A549 (cell line): ENCODE data around the gene TTPAL. TPM values are rescaled to one million over a fixed set of nuclear protein-coding genes. Genes with fewer than 3 reads are reported as not detected.
A peak's percentile ranks its signal among the peaks of the same experiment; 100 is the strongest.

Source experiments
- ATAC-seq, 2 experiments: fragments of 200-7000 bp in 1 of 2; fragments of >200 bp in 1 of 2; cut with Nextera tagmentation in 1 of 2; cut with Tn5 transposase in 1 of 2; 3 replicates each; pipeline versions ENCODE4 v1.8.0 to v1.9.1; 2018 to 2020; ENCODE audit warnings: mild to moderate bottlenecking in 1 of 2, moderate library complexity in 1 of 2
- CTCF ChIA-PET: fragments of 300-600 bp; sonication (Branson Sonifier 250); formaldehyde crosslinking; extraction: SDS; loops from one replicate; lab custom pipeline; 2021; ENCODE audit warnings: antibody characterized with exemption, inconsistent platforms; lab: Yijun Ruan, JAX
- POLR2A ChIA-PET: fragments of 350-600 bp; formaldehyde crosslinking; extraction: SDS; loops from one replicate; lab custom pipeline; 2021; ENCODE audit warnings: antibody characterized with exemption, inconsistent platforms; lab: Yijun Ruan, JAX
- DNase-seq, 2 experiments: peaks; one replicate each; pipeline versions ENCODE4 v3.0.0 to v3.0.0-alpha.2; 2011 to 2016; ENCODE audit warnings: low read depth in 1 of 2, low spot score in 1 of 2
- FAIRE-seq: peaks from 2 replicates; lab custom pipeline; 2011; peaks lifted over from hg19 to GRCh38; lab: Jason Lieb, UNC
- H3K27ac ChIP-seq, 2 experiments: fragments of >200 bp; sonication (Bioruptor Twin); formaldehyde crosslinking; 3 replicates each; pipeline ENCODE4 v1.5.1; 2016 to 2017
- H3K4me1 ChIP-seq: fragments of >200 bp; sonication (Bioruptor Twin); formaldehyde crosslinking; 3 replicates; pipeline ENCODE4 v1.6.1; 2016
- H3K4me2 ChIP-seq: fragments of >200 bp; sonication (Bioruptor Twin); formaldehyde crosslinking; 3 replicates; pipeline ENCODE4 v1.6.1; 2016
- H3K4me3 ChIP-seq: fragments of >200 bp; sonication (Bioruptor Twin); formaldehyde crosslinking; 3 replicates; pipeline ENCODE4 v1.5.1; 2016
- H3K9me3 ChIP-seq: fragments of >200 bp; sonication (Bioruptor Twin); formaldehyde crosslinking; 3 replicates; pipeline ENCODE4 v1.6.1; 2016
- BHLHE40 ChIP-seq: IDR thresholded peaks from 2 replicates; pipeline ENCODE4 v1.6.1; 2012; ENCODE audit warnings: low read depth, low read length, inconsistent platforms
- CBX2 ChIP-seq: fragments of 200-600 bp; sonication (generic); IDR thresholded peaks from 2 replicates; pipeline ENCODE4 v1.6.1; 2016; ENCODE audit warnings: low read depth, mild to moderate bottlenecking, borderline replicate concordance
- CHD4 ChIP-seq: fragments of 200-600 bp; sonication (generic); IDR thresholded peaks from 2 replicates; pipeline ENCODE4 v1.6.1; 2016; ENCODE audit warnings: antibody characterized with exemption, mild to moderate bottlenecking, borderline replicate concordance
- CTCF ChIP-seq: fragments of >200 bp; sonication (Bioruptor Twin); formaldehyde crosslinking; IDR thresholded peaks from 3 replicates; pipeline ENCODE4 v1.5.1; 2016
- ELK1 ChIP-seq: fragments of 150-350 bp; IDR thresholded peaks from 2 replicates; pipeline ENCODE4 v1.6.1; 2014; ENCODE audit warnings: low read depth, mild to moderate bottlenecking, low read length
- EP300 ChIP-seq, 2 experiments: fragments of >200 bp; sonication (Bioruptor Twin); formaldehyde crosslinking; IDR thresholded peaks; 2 replicates in 1 of 2; 3 replicates in 1 of 2; pipeline ENCODE4 v1.6.1; 2016 to 2017
- FOXS1 ChIP-seq: fragments of 250-450 bp; sonication (Bioruptor Pico); IDR thresholded peaks from 2 replicates; pipeline ENCODE4 v1.5.0; 2020; ENCODE audit warnings: mild to moderate bottlenecking, moderate library complexity
- HMGXB4 ChIP-seq: fragments of 250-450 bp; sonication (Bioruptor Pico); IDR thresholded peaks from 2 replicates; pipeline ENCODE4 v1.5.0; 2021; ENCODE audit warnings: mild to moderate bottlenecking, moderate library complexity, borderline replicate concordance
- HOXB5 ChIP-seq: fragments of 250-450 bp; sonication (Bioruptor Pico); IDR thresholded peaks from 2 replicates; pipeline ENCODE4 v1.5.0; 2020; ENCODE audit warnings: mild to moderate bottlenecking, moderate library complexity
- KDM1A ChIP-seq: fragments of 200-600 bp; sonication (generic); IDR thresholded peaks from 2 replicates; pipeline ENCODE4 v1.6.1; 2016; ENCODE audit warnings: low read depth, mild to moderate bottlenecking
- MAFK ChIP-seq: fragments of 450-650 bp; IDR thresholded peaks from 2 replicates; pipeline ENCODE4 v1.6.1; 2014; ENCODE audit not compliant: partially characterized antibody
- MAZ ChIP-seq: fragments of 150-350 bp; IDR thresholded peaks from 2 replicates; pipeline ENCODE4 v1.6.1; 2014; ENCODE audit warnings: antibody characterized with exemption, low read depth, low read length, borderline replicate concordance
- NPAS2 ChIP-seq: fragments of 250-450 bp; sonication (Bioruptor Pico); IDR thresholded peaks from 2 replicates; pipeline ENCODE4 v1.8.0; 2022; ENCODE audit warnings: mild to moderate bottlenecking, moderate library complexity, borderline replicate concordance
- PBX3 ChIP-seq: IDR thresholded peaks from 2 replicates; pipeline ENCODE4 v1.6.1; 2012
- POLR2AphosphoS2 ChIP-seq: conservative IDR thresholded peaks from 2 replicates; pipeline ENCODE4 v1.6.1; 2012; ENCODE audit warnings: low read length, improper control_type of control experiment, inconsistent platforms
- RAD21 ChIP-seq, 2 experiments: fragments of >200 bp in 1 of 2; sonication (Bioruptor Twin) in 1 of 2; formaldehyde crosslinking in 1 of 2; IDR thresholded peaks in 1 of 2; conservative IDR thresholded peaks in 1 of 2; 2 replicates in 1 of 2; 3 replicates in 1 of 2; pipeline ENCODE4 v1.6.1; 2012 to 2018; ENCODE audit warnings: inconsistent platforms in 1 of 2
- RARB ChIP-seq: fragments of 250-450 bp; sonication (Bioruptor Pico); IDR thresholded peaks from 2 replicates; pipeline ENCODE4 v1.8.0; 2021; ENCODE audit warnings: mild to moderate bottlenecking, moderate library complexity
- REST ChIP-seq: fragments of 200-600 bp; sonication (generic); IDR thresholded peaks from 2 replicates; pipeline ENCODE4 v1.6.1; 2016; ENCODE audit warnings: antibody characterized with exemption, mild to moderate bottlenecking, moderate library complexity
- TP53 ChIP-seq: fragments of 250-450 bp; sonication (Bioruptor Pico); IDR thresholded peaks from 2 replicates; pipeline ENCODE4 v1.5.0; 2021; ENCODE audit warnings: mild to moderate bottlenecking, moderate library complexity
- USF2 ChIP-seq: fragments of 450-650 bp; IDR thresholded peaks from 2 replicates; pipeline ENCODE4 v1.6.1; 2014; ENCODE audit warnings: antibody characterized with exemption
- ZC3H11A ChIP-seq: fragments of 450-650 bp; IDR thresholded peaks from 2 replicates; pipeline ENCODE4 v1.6.1; 2014; ENCODE audit warnings: antibody characterized with exemption, mild to moderate bottlenecking
- ZFP36 ChIP-seq: fragments of 450-650 bp; IDR thresholded peaks from 2 replicates; pipeline ENCODE4 v1.6.1; 2014; ENCODE audit warnings: borderline replicate concordance; ENCODE audit not compliant: partially characterized antibody
- WGBS: methylation state at CpG from one replicate; pipeline ENCODE4 v1.1.6; 2017; ENCODE audit errors: missing lambda C conversion rate; 5-methylcytosine and 5-hydroxymethylcytosine counted together
- polyA plus RNA-seq, 4 experiments: library from polyadenylated mRNA; depleted of rRNA in 3 of 4; stranded (reverse); fragments of >200 nt; fragmentation: RNase III in 1 of 4; extraction: RNeasy Plus Mini Kit Qiagen cat#74134 plus additional on column Dnase treatment in 1 of 4; gene quantifications; 2 replicates in 3 of 4; 3 replicates in 1 of 4; pipeline ENCODE4 v1.2.3, GENCODE V29; 2011 to 2017

TTPAL gene
- polyA plus RNA-seq, 2 of the 4 experiments (the other 2 are of a cell fraction): 9.1 to 9.2 TPM

- Histone ChIP-seq H3K9me3 (no peaks in the 10 kb centered on the region), H3K4me2 (peak overlapping the region; percentile 3; the same call in 1 of the 3 replicates), H3K4me1 (peaks cover 13% of the 10 kb centered on the region; the same call in 1 of the 3 replicates), H3K27ac (peak overlapping the region; percentile 1 to 45; a peak in 1 of 6 replicates), H3K4me3 (no peak overlapping the region)
- TF ChIP-seq TP53 (CRISPR knock-in tag) (no peak), MAFK (no peak), USF2 (no peak), NPAS2 (no peak)
- ATAC-seq: no peak
- ChIA-PET POLR2A (interaction anchor here (1.2 kb wide), 1 partner anchor 10 kb away, joined by 4 read pairs; no protein-coding TSS in a partner anchor), CTCF (interaction anchor here (1.3 to 23.5 kb wide), 6 partner anchors 10 to 246 kb away, joined by 3 to 440 read pairs (median 8); partner anchors contain the start of gene TTPAL)
- DNase-seq: no peak
- WGBS: 48% methylated on average over 3 of the region's 3 CpGs
- no peak for FAIRE-seq
Measured at GRCh38 chr20:44465001-44465560, 10.6 kb upstream of the TTPAL start.

GRCh38 chr20:44467289-44467883 is 8.3 kb upstream of the TTPAL start:
- H3K9me3 ChIP-seq: no peaks in the 10 kb centered on the region
- peak overlapping the region; percentile 6; the same call in 1 of the 3 replicates for H3K4me2 ChIP-seq
- ATAC-seq: no peak; a peak in 1 of 6 replicates
- no peak overlapping the region for H3K4me3 ChIP-seq
- WGBS: 76% methylated on average over 12 of the region's 12 CpGs
- no peak for FAIRE-seq
- peak overlapping the region in 1 of 2 experiments; percentile 65; a peak in 1 of 6 replicates for H3K27ac ChIP-seq
- H3K4me1 ChIP-seq: peaks cover 9% of the 10 kb centered on the region; the same call in 1 of the 3 replicates
- POLR2A ChIA-PET: no interaction called here
- DNase-seq: no peak
- CTCF ChIA-PET: interaction anchor here (0.6 to 23.5 kb wide), 10 partner anchors 71 to 351 kb away, joined by 3 to 440 read pairs (median 6); no protein-coding TSS in a partner anchor
- TF ChIP-seq ELK1 (no peak), PBX3 (no peak), BHLHE40 (no peak), CBX2 (no peak), KDM1A (no peak), EP300 (IDR thresholded peaks at IDR 0.05) (no peak), MAZ (no peak), POLR2AphosphoS2 (no peak), CTCF (no peak), CHD4 (no peak), REST (no peak), ZFP36 (no peak), USF2 (no peak), RARB (no peak), ZC3H11A (no peak), FOXS1 (no peak), HOXB5 (CRISPR knock-in tag) (no peak), RAD21 (conservative IDR thresholded peaks at IDR 0.05 in 1 of 2, IDR thresholded peaks at IDR 0.05 in 1 of 2) (no peak), HMGXB4 (no peak)
